Type B pancreatic cell (in vitro differentiated cells): ENCODE results near the gene TEX2. TPM values are rescaled to one million over a fixed set of nuclear protein-coding genes. Genes with fewer than 3 reads are reported as not detected.

Experiments
- DNase-seq: peaks from one replicate; pipeline ENCODE4 v3.0.0; 2021; ENCODE audit warnings: mixed read lengths; ENCODE audit not compliant: unreplicated experiment; ENCODE audit errors: extremely low spot score
- H3K27ac Mint-ChIP-seq: 2 replicates; pipeline ENCODE4 v1.8.0; 2021; ENCODE audit warnings: mild to moderate bottlenecking, mixed read lengths
- H3K27me3 Mint-ChIP-seq: 2 replicates; pipeline ENCODE4 v1.8.0; 2021; ENCODE audit warnings: mixed read lengths
- H3K36me3 Mint-ChIP-seq: 2 replicates; pipeline ENCODE4 v1.8.0; 2021; ENCODE audit warnings: mixed read lengths
- H3K4me1 Mint-ChIP-seq: one replicate; pipeline ENCODE4 v1.8.0; 2021; ENCODE audit warnings: mixed read lengths; ENCODE audit not compliant: unreplicated experiment
- H3K4me3 Mint-ChIP-seq: 2 replicates; pipeline ENCODE4 v1.8.0; 2021; ENCODE audit warnings: mild to moderate bottlenecking, mixed read lengths
- H3K9me3 Mint-ChIP-seq: 2 replicates; pipeline ENCODE4 v1.8.0; 2021; ENCODE audit warnings: mixed read lengths
- total RNA-seq: library from RNA; stranded (reverse); gene quantifications from 2 replicates; pipeline ENCODE4 v1.2.1, GENCODE V29; 2021; ENCODE audit warnings: low replicate concordance
- TF ChIP-seq, protein P1 (sequence below): fragments of 200-600 bp; sonication (generic); conservative IDR thresholded peaks from 2 replicates; pipeline ENCODE4 v1.5.0; 2021; ENCODE audit warnings: antibody characterized with exemption, mild to moderate bottlenecking

Gene TEX2
- total RNA-seq, 1 donor from 2014 or later, result 23.3 TPM

DNA sequence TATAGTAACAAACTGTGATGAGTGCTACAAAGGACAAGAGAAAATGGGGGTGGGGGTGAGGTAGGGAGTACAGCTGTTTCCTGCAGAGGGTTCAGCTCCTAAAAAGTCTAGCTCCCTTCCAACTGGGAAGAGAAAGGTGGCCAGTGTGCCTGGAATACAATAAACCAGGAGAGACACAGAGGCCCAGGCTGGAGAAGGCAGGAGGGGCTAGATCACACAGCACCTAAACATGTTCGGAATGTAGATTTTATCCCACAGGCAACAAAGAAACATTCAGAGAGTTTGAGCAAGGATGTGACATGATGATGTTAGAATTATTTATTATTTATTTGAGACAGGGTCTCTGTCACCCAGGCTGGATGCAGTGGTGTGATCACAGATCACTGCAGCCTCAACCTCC, 10.2 kb downstream of the TEX2 start:
- peaks cover 36% of the 10 kb centered on the region for H3K4me1 Mint-ChIP-seq
- TF ChIP-seq, protein P1, sequence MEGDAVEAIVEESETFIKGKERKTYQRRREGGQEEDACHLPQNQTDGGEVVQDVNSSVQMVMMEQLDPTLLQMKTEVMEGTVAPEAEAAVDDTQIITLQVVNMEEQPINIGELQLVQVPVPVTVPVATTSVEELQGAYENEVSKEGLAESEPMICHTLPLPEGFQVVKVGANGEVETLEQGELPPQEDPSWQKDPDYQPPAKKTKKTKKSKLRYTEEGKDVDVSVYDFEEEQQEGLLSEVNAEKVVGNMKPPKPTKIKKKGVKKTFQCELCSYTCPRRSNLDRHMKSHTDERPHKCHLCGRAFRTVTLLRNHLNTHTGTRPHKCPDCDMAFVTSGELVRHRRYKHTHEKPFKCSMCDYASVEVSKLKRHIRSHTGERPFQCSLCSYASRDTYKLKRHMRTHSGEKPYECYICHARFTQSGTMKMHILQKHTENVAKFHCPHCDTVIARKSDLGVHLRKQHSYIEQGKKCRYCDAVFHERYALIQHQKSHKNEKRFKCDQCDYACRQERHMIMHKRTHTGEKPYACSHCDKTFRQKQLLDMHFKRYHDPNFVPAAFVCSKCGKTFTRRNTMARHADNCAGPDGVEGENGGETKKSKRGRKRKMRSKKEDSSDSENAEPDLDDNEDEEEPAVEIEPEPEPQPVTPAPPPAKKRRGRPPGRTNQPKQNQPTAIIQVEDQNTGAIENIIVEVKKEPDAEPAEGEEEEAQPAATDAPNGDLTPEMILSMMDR, result no peak
- no peak overlapping the region for H3K4me3 Mint-ChIP-seq
- no peak for DNase-seq
- H3K9me3 Mint-ChIP-seq, result no peaks in the 10 kb centered on the region
- H3K27me3 Mint-ChIP-seq, result peaks cover 33% of the 10 kb centered on the region
- H3K36me3 Mint-ChIP-seq, result peaks cover 6% of the 10 kb centered on the region
- H3K27ac Mint-ChIP-seq, result no peak overlapping the region

DNA sequence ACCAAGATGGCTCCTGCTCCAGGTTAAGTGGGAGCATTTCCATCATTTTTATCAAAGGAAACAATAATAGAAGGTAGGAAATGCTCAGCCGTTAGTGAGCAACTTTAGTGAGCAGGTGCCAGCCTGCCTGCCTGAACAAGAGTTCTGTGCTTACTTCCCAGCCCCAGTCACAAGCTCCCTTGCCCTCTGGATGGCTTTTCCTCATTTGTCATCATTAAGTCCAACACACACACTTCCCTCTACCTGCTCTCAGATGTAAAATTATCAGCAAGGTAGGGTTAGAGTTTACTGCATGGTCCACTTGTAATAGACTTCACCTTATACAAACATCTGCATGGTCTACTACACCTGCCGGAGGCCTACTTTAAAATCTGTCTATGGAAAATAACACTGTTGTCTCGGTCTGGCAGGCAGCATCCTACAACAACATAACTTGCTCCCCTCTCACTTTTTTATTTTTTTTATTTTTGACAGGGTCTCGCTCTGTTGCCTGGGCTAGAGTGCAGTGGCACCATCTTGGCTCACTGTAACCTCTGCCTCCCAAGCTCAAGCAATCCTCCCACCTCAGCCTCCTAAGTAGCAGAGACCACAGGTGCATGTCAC, 12.7 kb downstream of the TEX2 start:
- peaks cover 27% of the 10 kb centered on the region for H3K4me1 Mint-ChIP-seq
- no peaks in the 10 kb centered on the region for H3K9me3 Mint-ChIP-seq

DNA sequence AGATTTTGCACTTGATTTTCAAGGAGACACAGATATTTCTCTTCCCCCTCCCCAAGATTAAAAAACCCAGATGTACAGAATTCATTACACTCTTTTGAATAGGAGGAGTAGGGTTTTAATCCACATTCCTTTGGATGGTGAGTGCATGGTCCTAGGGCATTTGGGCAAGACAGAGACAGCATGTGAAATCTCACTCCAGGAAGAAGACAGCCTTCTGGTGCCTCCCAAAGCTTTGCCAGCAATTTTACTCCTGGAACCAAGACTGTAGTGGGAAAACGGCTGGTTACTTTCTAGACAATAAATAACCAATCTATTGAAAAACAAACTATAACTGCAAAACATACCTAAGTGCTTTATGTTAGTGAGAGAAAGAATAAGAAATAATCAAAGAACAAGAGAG, 15.2 kb downstream of the TEX2 start:
- no peak for DNase-seq
- TF ChIP-seq, protein P1, result no peak
- no peak overlapping the region for H3K4me3 Mint-ChIP-seq
- H3K27ac Mint-ChIP-seq, result no peak overlapping the region
- no peaks in the 10 kb centered on the region for H3K9me3 Mint-ChIP-seq
- peaks cover 9% of the 10 kb centered on the region for H3K27me3 Mint-ChIP-seq
- peaks cover 30% of the 10 kb centered on the region for H3K4me1 Mint-ChIP-seq
- H3K36me3 Mint-ChIP-seq, result no peaks in the 10 kb centered on the region

More for the DNA sequence above, 12.7 kb downstream of the TEX2 start:
- no peak for DNase-seq
- no peak overlapping the region for H3K4me3 Mint-ChIP-seq
- H3K27me3 Mint-ChIP-seq, result peaks cover 14% of the 10 kb centered on the region
- TF ChIP-seq, protein P1, result no peak
- H3K36me3 Mint-ChIP-seq, result no peaks in the 10 kb centered on the region
- H3K27ac Mint-ChIP-seq, result no peak overlapping the region

DNA sequence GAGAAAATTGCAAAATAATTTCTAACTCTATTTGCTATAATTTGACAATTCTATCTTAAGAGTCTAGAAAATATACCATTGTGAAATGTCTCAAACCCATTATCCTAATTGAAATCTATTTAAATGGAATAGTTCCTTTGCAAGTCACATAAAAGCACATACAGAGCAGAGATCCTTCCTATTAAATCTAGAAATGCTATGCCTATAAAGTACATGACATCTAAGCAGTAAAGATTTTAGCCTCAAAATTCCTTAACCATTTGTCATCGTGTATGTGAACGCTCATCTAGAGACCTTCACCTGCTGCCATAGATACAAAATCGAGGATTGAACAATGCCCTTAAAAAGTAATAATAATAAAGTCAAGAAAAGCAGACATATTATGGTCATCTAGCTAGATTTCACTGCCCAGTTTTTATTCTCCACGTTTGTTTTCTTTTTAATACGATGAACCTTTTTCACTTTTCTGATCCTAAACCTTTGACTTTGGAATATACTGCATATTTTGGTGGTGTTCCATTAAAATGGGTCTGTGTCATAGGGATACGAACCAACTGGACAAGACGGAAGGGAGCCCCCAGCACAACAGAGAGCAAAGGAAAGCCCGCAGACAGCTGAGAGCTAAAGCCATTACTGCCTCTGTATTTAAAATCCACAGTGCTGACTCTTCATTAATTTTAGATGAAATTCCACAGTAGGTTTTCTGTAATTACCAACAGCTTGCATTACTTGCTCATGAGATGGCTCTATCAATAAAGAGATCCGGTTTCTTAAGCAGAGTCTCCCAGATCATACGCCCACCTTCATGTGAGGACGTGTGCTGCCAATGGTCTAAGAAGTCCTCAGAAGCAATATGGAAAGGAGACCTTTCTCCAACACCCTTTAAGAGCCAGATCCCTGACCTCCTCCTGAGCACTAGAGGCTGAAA, 17.6 kb downstream of the TEX2 start:
- peaks cover 38% of the 10 kb centered on the region for H3K4me1 Mint-ChIP-seq
- H3K27ac Mint-ChIP-seq, result no peak overlapping the region
- H3K36me3 Mint-ChIP-seq, result no peaks in the 10 kb centered on the region
- H3K9me3 Mint-ChIP-seq, result no peaks in the 10 kb centered on the region
- TF ChIP-seq, protein P1, result no peak
- DNase-seq, result no peak
- no peaks in the 10 kb centered on the region for H3K27me3 Mint-ChIP-seq
- H3K4me3 Mint-ChIP-seq, result no peak overlapping the region

DNA sequence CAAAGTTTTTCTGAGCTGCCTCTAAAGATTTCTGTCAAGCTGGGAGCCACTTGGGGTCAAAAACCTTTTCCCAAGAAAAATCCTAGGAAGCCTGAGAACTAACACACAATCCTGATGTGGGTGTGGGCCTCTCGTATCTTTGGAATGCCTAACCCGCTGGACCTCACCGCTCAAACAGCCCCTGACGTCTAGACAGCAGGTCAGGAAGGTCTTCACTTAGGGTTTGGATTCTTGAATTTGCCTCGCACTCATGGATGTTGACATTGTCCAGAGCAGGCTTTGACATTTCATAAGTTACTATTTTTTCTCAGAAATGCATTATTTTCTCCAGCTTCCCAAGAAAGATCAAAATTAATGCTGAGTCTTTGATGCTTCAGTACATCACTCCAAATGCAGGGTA, 18.9 kb downstream of the TEX2 start:
- Mint-ChIP-seq H3K27ac (no peak overlapping the region), H3K4me1 (peaks cover 37% of the 10 kb centered on the region), H3K36me3 (no peaks in the 10 kb centered on the region), H3K27me3 (no peaks in the 10 kb centered on the region), H3K9me3 (no peaks in the 10 kb centered on the region), H3K4me3 (no peak overlapping the region)
- no peak for DNase-seq
- TF ChIP-seq, protein P1, result no peak
